K562 (cell line): ENCODE measurements around the gene ZNF512B. TPM values are rescaled to one million over a fixed set of nuclear protein-coding genes. Genes with fewer than 3 reads are reported as not detected.

Experiments
- CSDE1 ChIP-seq, 2 experiments: fragments of 450-650 bp; IDR thresholded peaks; 2 replicates each; pipeline ENCODE4 v1.6.1; 2016; ENCODE audit warnings: mild to moderate bottlenecking in 1 of 2
- KHSRP ChIP-seq: fragments of 450-650 bp; IDR thresholded peaks from 2 replicates; pipeline ENCODE4 v1.6.1; 2017
- L3MBTL2 ChIP-seq: fragments of 450-650 bp; IDR thresholded peaks from 2 replicates; pipeline ENCODE4 v1.6.1; 2016; ENCODE audit warnings: mild to moderate bottlenecking, moderate library complexity
- MEIS2 ChIP-seq: fragments of 450-650 bp; IDR thresholded peaks from 2 replicates; pipeline ENCODE4 v1.6.1; 2014; ENCODE audit warnings: mild to moderate bottlenecking; ENCODE audit not compliant: partially characterized antibody
- RB1 ChIP-seq: fragments of 450-650 bp; IDR thresholded peaks from 2 replicates; pipeline ENCODE4 v1.6.1; 2017; ENCODE audit warnings: low read depth, mild to moderate bottlenecking
- TCF3 ChIP-seq: sonication (generic); formaldehyde crosslinking; IDR thresholded peaks from 2 replicates; pipeline ENCODE4 v1.4.0; 2020; ENCODE audit warnings: mild to moderate bottlenecking, missing genetic modification reagents
- TEAD4 ChIP-seq, 2 experiments: sonication (generic) in 1 of 2; formaldehyde crosslinking in 1 of 2; IDR thresholded peaks; 2 replicates each; pipeline versions ENCODE4 v1.6.1 to v1.8.0; 2012 to 2022; ENCODE audit warnings: borderline replicate concordance in 1 of 2, inconsistent platforms in 1 of 2, low read length in 1 of 2, mild to moderate bottlenecking in 1 of 2, missing genetic modification reagents in 1 of 2
- U2AF1 ChIP-seq: fragments of 200-400 bp; formaldehyde crosslinking; optimal IDR thresholded peaks from 2 replicates; pipeline ENCODE3; 2017; ENCODE audit warnings: mild to moderate bottlenecking, low read depth, low read length, moderate library complexity
- ZFP36 ChIP-seq: fragments of 150-350 bp; IDR thresholded peaks from 2 replicates; pipeline ENCODE4 v1.6.1; 2018; ENCODE audit warnings: low read length, low read depth; ENCODE audit not compliant: partially characterized antibody
- ZNF830 ChIP-seq: fragments of 250-450 bp; sonication (Bioruptor Pico); IDR thresholded peaks from 2 replicates; pipeline ENCODE4 v1.5.0; 2021; ENCODE audit warnings: mild to moderate bottlenecking
- polyA plus RNA-seq, 8 experiments: library from polyadenylated mRNA; depleted of rRNA in 4 of 8; stranded (reverse) in 5 of 8; unstranded in 3 of 8; fragments of >200 nt; fragmentation: Nextera tagmentation in 2 of 8; fragmentation: Illumina TruSeq in 1 of 8; extraction: Ambion mirVana in 2 of 8; extraction: Trizol in 1 of 8; gene quantifications; 2 replicates each; pipeline versions ENCODE4 v1.2.1 to v1.2.3, GENCODE V29; 2011 to 2014; ENCODE audit warnings: inconsistent platforms in 1 of 8, missing spikeins in 1 of 8
- total RNA-seq, 7 experiments: library from RNA; depleted of rRNA in 6 of 7; stranded (reverse); fragments of >200 nt in 6 of 7; fragmentation: Illumina TruSeq in 2 of 7; extraction: Trizol in 2 of 7; gene quantifications; 2 replicates each; pipeline versions ENCODE4 v1.2.1 to v1.2.3, GENCODE V29; 2011 to 2021; ENCODE audit warnings: low replicate concordance in 1 of 7
- TF ChIP-seq, protein P1 (sequence below): fragments of 250-450 bp; sonication (Bioruptor Pico); IDR thresholded peaks from 2 replicates; pipeline ENCODE4 v1.5.0; 2021; ENCODE audit warnings: mild to moderate bottlenecking, moderate library complexity
- TF ChIP-seq, protein P2 (sequence below): sonication (generic); formaldehyde crosslinking; IDR thresholded peaks from 2 replicates; pipeline ENCODE4 v1.8.0; 2023; ENCODE audit warnings: mild to moderate bottlenecking, missing genetic modification reagents
- TF ChIP-seq, protein P3 (sequence below): sonication (generic); formaldehyde crosslinking; IDR thresholded peaks from 2 replicates; pipeline ENCODE4 v1.5.0; 2020; ENCODE audit warnings: missing genetic modification reagents
- TF ChIP-seq, protein P4 (sequence below), 2 experiments: fragments of 450-650 bp; conservative IDR thresholded peaks; 2 replicates each; pipeline ENCODE4 v1.6.1; 2017; ENCODE audit warnings: mild to moderate bottlenecking in 2 of 2, moderate library complexity in 2 of 2

The ZNF512B gene
- total and polyA plus RNA-seq, 9 of the 15 experiments (the other 6 are each of a cell fraction or from before 2014, with no cell fraction given), result 0.01 to 27.8 (median 8.2) TPM

DNA sequence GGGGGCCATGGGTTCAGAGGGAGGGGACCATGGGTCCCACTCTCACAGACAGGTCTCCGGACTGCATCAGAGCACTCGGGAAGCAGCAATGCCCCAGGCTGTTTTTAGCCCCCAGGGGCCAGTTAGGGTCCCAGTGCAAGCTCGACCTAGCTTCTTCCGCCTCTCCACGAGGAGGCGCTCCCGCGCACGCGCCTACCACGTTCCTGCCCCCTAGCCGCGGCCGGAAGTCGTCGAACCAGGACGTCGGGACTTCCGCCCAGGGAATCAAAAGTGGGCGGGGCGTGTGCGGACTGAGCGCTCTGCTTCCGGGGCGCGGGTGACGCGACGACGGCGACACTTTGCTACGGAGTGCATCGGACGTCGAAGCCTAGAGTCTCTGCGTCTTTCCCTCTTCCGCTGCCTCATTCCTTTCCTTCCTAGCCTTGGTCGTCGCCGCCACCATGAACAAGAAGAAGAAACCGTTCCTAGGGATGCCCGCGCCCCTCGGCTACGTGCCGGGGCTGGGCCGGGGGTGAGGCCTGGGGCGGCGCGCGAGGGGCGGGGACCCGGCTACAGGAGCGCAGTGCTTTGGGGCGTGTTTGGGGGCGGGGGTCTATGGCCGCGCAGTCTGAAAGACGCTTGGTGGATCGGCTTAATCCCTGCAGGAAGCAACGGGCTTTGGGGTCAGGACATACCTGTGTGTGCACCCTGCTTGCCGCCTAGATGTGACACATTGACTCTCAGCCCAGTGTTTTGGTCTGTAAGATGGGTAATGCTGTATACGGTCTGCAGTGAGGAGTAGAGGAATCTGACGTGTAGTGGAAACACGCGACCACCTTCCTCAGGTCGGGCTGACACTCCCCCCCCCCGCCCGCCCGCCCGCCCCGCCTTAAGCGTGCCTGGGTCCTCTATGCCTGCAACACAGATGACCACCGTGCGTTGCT, 11.3 kb upstream of the ZNF512B start, which contains the start of gene PRPF6 (continued):
- TF ChIP-seq, protein P1, sequence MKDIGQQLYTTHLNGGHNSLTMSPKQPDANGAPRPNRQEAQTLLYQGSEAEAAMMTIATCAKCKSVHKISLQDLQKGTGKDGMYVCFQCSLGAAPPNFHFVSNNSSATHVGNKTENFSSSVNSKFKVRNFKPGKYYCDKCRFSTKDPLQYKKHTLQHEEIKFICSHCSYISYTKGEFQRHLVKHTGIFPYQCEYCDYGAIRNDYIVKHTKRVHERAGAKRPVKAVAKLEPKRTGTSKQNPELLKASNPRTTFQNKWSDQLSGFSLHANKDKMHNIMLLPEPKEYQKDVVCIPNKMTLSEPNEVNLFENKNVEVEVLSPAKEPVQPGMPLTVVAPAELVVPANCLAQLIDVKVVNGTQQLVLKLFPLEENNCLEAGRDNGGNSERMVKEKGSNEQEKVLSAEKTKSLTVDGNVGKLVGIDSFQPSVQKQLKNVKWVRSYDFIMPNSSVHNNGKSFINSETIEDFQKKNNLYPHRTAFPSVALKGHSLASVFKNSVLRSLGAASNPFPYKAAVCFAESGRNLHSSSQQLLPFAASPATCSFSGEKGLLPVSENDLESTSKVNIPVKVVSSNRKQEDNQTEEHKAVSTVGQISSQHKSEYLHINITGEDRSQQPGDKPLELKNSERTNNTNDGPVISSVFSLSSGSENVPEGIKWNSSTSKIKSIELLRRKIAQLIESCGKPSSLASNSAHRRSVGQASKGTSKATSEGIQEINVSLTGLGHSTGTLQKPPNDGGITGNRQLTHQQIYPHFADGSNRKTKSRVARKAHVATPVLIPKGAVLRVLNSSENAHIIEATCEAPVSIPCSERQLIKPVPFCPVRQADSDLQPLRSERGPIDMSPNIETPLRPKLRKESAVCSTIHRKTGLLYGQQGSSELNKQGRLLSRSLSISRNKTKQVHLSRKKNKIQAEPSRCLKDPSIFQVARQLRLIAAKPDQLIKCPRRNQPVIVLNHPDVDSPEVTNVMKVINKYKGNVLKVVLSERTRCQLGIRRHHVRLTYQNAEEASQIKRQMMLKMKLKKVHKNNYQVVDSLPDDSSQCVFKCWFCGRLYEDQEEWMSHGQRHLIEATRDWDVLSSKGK (CRISPR knock-in tag), result no peak
- peak; percentile 5 for TF ChIP-seq ZFP36
- TF ChIP-seq TEAD4 (IDR thresholded peaks at IDR 0.05; ENCODE audit: low read length), result no peak
- TF ChIP-seq TEAD4 (CRISPR knock-in tag; IDR thresholded peaks at IDR 0.05; ENCODE audit: borderline replicate concordance), result no peak
- TF ChIP-seq RB1, result peak; percentile 80
- TF ChIP-seq TCF3, result no peak; the same call in 1 of the 2 replicates
- no peak for TF ChIP-seq MEIS2
- no peak for TF ChIP-seq ZNF830 (CRISPR knock-in tag)
- TF ChIP-seq L3MBTL2, result peak; percentile 82
- TF ChIP-seq, protein P2, sequence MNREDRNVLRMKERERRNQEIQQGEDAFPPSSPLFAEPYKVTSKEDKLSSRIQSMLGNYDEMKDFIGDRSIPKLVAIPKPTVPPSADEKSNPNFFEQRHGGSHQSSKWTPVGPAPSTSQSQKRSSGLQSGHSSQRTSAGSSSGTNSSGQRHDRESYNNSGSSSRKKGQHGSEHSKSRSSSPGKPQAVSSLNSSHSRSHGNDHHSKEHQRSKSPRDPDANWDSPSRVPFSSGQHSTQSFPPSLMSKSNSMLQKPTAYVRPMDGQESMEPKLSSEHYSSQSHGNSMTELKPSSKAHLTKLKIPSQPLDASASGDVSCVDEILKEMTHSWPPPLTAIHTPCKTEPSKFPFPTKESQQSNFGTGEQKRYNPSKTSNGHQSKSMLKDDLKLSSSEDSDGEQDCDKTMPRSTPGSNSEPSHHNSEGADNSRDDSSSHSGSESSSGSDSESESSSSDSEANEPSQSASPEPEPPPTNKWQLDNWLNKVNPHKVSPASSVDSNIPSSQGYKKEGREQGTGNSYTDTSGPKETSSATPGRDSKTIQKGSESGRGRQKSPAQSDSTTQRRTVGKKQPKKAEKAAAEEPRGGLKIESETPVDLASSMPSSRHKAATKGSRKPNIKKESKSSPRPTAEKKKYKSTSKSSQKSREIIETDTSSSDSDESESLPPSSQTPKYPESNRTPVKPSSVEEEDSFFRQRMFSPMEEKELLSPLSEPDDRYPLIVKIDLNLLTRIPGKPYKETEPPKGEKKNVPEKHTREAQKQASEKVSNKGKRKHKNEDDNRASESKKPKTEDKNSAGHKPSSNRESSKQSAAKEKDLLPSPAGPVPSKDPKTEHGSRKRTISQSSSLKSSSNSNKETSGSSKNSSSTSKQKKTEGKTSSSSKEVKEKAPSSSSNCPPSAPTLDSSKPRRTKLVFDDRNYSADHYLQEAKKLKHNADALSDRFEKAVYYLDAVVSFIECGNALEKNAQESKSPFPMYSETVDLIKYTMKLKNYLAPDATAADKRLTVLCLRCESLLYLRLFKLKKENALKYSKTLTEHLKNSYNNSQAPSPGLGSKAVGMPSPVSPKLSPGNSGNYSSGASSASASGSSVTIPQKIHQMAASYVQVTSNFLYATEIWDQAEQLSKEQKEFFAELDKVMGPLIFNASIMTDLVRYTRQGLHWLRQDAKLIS (CRISPR knock-in tag), result no peak
- TF ChIP-seq, protein P3, sequence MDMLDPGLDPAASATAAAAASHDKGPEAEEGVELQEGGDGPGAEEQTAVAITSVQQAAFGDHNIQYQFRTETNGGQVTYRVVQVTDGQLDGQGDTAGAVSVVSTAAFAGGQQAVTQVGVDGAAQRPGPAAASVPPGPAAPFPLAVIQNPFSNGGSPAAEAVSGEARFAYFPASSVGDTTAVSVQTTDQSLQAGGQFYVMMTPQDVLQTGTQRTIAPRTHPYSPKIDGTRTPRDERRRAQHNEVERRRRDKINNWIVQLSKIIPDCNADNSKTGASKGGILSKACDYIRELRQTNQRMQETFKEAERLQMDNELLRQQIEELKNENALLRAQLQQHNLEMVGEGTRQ, result no peak
- peak in 1 of 2 experiments; percentile 64; a peak in 1 of 4 replicates for TF ChIP-seq CSDE1 (IDR thresholded peaks at IDR 0.05)
- peak; percentile 78 for TF ChIP-seq KHSRP
- TF ChIP-seq, protein P4, sequence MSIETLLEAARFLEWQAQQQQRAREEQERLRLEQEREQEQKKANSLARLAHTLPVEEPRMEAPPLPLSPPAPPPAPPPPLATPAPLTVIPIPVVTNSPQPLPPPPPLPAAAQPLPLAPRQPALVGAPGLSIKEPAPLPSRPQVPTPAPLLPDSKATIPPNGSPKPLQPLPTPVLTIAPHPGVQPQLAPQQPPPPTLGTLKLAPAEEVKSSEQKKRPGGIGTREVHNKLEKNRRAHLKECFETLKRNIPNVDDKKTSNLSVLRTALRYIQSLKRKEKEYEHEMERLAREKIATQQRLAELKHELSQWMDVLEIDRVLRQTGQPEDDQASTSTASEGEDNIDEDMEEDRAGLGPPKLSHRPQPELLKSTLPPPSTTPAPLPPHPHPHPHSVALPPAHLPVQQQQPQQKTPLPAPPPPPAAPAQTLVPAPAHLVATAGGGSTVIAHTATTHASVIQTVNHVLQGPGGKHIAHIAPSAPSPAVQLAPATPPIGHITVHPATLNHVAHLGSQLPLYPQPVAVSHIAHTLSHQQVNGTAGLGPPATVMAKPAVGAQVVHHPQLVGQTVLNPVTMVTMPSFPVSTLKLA (conservative IDR thresholded peaks at IDR 0.05), result peak; percentile 97 to 99
- no peak for TF ChIP-seq U2AF1
